Adrenal gland (tissue), 5 donors: ENCODE data around the gene KLHL29.

ENCODE experiments used
- POLR2A ChIP-seq, 2 donors: fragments of 450-650 bp; IDR thresholded peaks; one replicate each; pipeline ENCODE4 v1.6.1; 2017; ENCODE audit warnings: antibody characterized with exemption in 2 of 2, mild to moderate bottlenecking in 2 of 2, moderate library complexity in 1 of 2
- TF ChIP-seq, protein P1 (sequence below), 6 experiments: fragments of 450-650 bp in 4 of 6; fragments of 200-600 bp in 2 of 6; sonication (generic) in 1 of 6; IDR thresholded peaks; 1 replicate in 5 of 6; 2 replicates in 1 of 6; pipeline versions ENCODE4 v1.5.1 to v1.8.0; 2016 to 2021; ENCODE audit warnings: antibody characterized with exemption in 6 of 6, mild to moderate bottlenecking in 2 of 6, moderate library complexity in 1 of 6
- donor health status: DM: no; HTN: no; CAD: no.

DNA sequence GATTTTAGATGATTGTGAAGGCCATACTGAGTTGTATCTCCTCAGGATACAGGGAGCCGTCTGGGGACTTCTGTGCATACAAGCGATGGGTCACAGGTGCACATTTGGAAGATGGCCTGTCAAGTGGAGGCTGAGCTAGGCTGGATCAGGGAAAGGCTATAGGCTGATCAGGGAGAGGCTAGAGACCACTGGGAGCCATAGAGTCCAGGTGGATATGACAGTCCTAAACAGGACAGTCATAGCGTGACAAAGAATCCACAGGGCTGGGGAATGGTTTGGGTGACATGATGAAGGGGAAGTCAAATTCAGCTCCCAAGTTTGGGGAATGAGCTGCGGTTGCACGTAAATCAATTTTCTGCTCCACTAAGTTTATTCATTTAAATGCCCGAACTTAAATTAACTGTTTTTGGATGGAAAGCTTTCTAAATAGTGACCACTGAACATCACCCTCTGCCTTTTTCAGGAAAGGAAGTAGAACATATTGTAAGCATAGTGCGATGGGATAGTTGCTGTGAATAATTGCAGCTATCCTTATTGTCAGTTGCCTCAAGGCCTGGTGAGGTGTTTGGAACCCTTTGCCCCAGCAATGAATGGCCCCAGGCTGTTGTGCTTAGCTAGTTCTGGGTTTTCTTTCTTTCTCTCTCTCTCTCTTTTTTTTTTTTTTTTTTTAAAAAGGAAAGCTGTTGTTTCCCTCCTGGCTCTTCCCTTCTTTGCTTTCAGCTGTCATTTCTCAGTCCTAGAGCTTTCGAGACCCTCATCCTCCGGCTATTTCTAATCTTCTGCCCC is 50.5 kb downstream of the KLHL29 start:
- TF ChIP-seq, protein P1, sequence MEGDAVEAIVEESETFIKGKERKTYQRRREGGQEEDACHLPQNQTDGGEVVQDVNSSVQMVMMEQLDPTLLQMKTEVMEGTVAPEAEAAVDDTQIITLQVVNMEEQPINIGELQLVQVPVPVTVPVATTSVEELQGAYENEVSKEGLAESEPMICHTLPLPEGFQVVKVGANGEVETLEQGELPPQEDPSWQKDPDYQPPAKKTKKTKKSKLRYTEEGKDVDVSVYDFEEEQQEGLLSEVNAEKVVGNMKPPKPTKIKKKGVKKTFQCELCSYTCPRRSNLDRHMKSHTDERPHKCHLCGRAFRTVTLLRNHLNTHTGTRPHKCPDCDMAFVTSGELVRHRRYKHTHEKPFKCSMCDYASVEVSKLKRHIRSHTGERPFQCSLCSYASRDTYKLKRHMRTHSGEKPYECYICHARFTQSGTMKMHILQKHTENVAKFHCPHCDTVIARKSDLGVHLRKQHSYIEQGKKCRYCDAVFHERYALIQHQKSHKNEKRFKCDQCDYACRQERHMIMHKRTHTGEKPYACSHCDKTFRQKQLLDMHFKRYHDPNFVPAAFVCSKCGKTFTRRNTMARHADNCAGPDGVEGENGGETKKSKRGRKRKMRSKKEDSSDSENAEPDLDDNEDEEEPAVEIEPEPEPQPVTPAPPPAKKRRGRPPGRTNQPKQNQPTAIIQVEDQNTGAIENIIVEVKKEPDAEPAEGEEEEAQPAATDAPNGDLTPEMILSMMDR (IDR thresholded peaks at IDR 0.05) = no peak
- no peak for TF ChIP-seq POLR2A (IDR thresholded peaks at IDR 0.05)
